ENCODE measurements around the gene DISP3.

GRCh38 chr1:11488201-11488770 lies 9.3 kb downstream of the DISP3 start:
- TF ChIP-seq CTCF (IDR thresholded peaks at IDR 0.05; ENCODE audit: low read depth, low read length, poor library complexity, severe bottlenecking) (no peak), EZH2phosphoT487 (IDR thresholded peaks at IDR 0.05; ENCODE audit: borderline replicate concordance, low read length) (no peak)

All from DOHH2 (cell line).